ENCODE results near the gene MLLT3. TPM values are rescaled to one million over a fixed set of nuclear protein-coding genes. Genes with fewer than 3 reads are reported as not detected.

Gene MLLT3
- total RNA-seq, 4 donors from 2014 or later = 15.1 to 30.5 (median 18.4) TPM

DNA sequence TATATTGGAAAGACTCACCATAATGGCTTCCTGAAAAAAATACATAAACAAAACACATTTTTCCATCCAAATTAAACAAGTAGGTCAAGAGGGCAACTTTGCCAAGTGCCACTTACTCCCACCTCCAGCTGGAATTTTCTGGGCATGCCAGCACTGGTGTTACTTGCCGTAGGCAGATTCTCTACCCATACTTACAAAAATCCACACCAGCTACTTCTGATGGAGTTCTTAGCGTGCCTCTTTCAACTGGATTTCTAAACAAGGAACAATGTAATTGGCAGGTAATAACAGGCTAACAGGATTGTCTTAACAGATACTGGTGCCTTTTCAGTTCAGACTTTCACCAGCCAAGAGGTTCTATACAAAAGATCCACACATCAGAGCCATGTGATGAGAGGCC lies 301.4 kb downstream of the MLLT3 start:
- H3K36me3 ChIP-seq = no peaks in the 10 kb centered on the region
- TF ChIP-seq, protein P1, sequence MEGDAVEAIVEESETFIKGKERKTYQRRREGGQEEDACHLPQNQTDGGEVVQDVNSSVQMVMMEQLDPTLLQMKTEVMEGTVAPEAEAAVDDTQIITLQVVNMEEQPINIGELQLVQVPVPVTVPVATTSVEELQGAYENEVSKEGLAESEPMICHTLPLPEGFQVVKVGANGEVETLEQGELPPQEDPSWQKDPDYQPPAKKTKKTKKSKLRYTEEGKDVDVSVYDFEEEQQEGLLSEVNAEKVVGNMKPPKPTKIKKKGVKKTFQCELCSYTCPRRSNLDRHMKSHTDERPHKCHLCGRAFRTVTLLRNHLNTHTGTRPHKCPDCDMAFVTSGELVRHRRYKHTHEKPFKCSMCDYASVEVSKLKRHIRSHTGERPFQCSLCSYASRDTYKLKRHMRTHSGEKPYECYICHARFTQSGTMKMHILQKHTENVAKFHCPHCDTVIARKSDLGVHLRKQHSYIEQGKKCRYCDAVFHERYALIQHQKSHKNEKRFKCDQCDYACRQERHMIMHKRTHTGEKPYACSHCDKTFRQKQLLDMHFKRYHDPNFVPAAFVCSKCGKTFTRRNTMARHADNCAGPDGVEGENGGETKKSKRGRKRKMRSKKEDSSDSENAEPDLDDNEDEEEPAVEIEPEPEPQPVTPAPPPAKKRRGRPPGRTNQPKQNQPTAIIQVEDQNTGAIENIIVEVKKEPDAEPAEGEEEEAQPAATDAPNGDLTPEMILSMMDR (IDR thresholded peaks at IDR 0.05) = no peak
- TF ChIP-seq POLR2A (IDR thresholded peaks at IDR 0.05) = no peak
- no peak for DNase-seq
- H3K4me3 ChIP-seq = no peak overlapping the region
- no peaks in the 10 kb centered on the region for H3K9me3 ChIP-seq
- H3K4me1 ChIP-seq = peaks cover 0 to 4% (median 0%) of the 10 kb centered on the region in 4 donors
- H3K27ac ChIP-seq = no peak overlapping the region
- H3K27me3 ChIP-seq = no peaks in the 10 kb centered on the region

DNA sequence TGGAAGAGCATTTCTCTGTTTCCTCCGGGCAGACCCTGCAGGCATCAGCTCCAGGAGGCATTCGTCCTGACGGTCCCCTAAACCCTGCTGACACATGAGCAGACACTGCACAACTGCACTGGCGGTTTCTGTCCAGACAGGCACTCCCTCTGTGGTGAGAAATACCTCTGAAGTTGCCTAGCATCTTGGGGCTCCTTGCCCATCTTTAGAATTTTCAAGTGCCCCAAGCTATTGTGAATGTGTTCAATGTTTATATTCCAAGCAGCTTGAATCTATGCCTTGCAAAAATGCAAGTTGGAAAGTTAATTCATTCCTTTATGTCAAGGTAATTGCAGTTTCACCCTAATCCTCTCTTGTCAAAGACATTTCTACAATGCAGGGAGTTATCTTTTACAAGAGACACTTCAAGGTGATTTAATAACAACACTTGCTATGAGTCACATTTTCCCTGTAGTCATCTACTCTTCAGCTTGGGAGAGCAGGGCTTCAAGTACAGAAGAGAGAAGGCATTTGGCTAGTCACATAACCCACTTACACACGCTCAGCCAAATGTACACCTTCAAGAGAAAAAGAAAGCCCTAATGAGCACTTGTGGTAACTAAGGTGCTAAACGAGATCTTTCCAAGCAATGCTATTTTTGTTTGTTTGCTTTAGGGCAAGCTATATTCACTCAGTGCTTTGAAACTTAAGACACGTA lies 302.5 kb downstream of the MLLT3 start:
- Histone ChIP-seq H3K27ac (peak overlapping the region in 1 of 4 donors; percentile 2), H3K36me3 (no peaks in the 10 kb centered on the region), H3K9me3 (no peaks in the 10 kb centered on the region), H3K4me1 (peaks cover 0 to 4% (median 0%) of the 10 kb centered on the region in 4 donors), H3K4me3 (no peak overlapping the region), H3K27me3 (no peaks in the 10 kb centered on the region)
- DNase-seq = no peak
- TF ChIP-seq, protein P1 (IDR thresholded peaks at IDR 0.05) = no peak
- no peak for TF ChIP-seq POLR2A (IDR thresholded peaks at IDR 0.05)

DNA sequence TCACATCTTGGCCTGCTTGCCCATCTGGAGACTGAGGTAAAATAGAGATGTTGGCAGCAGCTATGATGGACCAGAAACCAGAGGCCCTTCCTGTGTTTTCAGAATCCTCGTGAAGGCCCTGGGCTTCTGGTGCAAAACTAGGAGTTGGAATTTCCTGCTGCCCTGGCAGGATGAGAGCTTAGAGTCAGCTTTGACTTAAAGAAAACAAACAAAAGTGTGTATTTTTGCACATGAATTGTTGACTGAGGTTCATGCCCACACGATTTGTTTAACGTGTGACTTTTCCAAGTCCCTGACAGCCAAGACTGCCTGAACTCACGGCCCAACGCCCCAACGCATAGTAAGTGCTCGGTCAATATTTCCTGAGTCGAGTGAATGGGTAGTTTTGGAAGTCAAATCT lies 303.1 kb downstream of the MLLT3 start:
- Histone ChIP-seq H3K27me3 (no peaks in the 10 kb centered on the region), H3K9me3 (no peaks in the 10 kb centered on the region), H3K36me3 (no peaks in the 10 kb centered on the region), H3K27ac (peak overlapping the region in 1 of 4 donors; percentile 2), H3K4me1 (peaks cover 0 to 4% (median 0%) of the 10 kb centered on the region in 4 donors), H3K4me3 (no peak overlapping the region)
- TF ChIP-seq, protein P1 (IDR thresholded peaks at IDR 0.05) = no peak
- no peak for TF ChIP-seq POLR2A (IDR thresholded peaks at IDR 0.05)
- DNase-seq = no peak

DNA sequence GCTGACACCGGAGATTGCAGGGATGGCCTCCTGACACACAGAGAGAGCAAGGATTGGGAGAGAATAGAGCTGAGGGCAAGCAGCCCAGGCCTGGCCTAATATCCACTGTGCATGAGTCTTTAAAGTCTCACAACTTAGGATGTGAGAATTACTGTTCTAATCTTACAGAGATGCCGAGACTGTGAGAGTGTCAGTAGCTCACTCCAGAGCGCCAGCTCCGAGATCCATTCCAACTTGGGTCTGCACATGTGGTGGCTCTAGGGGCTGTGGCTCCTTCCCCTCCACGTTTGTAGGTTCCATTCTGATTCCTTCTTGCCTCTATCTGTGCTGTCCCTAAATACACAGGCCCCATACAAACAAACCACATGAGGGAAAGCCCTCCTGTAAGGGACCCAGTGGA lies 304.6 kb downstream of the MLLT3 start:
- Histone ChIP-seq H3K9me3 (no peaks in the 10 kb centered on the region), H3K36me3 (no peaks in the 10 kb centered on the region), H3K27me3 (no peaks in the 10 kb centered on the region), H3K4me3 (no peak overlapping the region), H3K4me1 (peaks cover 0 to 4% (median 0%) of the 10 kb centered on the region in 4 donors), H3K27ac (no peak overlapping the region)
- TF ChIP-seq, protein P1 (IDR thresholded peaks at IDR 0.05) = no peak
- no peak for TF ChIP-seq POLR2A (IDR thresholded peaks at IDR 0.05)
- no peak for DNase-seq

DNA sequence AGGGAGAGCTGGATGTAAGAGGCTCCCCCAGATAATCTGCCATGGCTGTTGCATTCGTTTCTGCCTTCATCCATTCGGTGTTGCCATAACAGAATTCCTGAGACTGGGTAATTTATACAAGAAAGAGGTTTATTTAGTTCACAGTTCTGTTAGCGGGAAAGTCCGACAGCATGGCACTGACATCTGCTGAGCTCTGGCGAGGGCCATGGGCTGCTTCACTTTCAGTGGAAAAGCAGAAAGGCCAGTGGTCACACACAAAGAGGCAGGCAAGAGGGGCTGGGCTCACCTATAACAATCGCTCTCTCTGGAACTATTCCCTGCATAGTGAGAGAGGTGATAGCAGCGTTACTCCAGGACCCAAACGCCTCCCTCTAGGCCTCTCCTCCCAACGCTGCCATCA lies 305.9 kb downstream of the MLLT3 start:
- no peak for DNase-seq
- Histone ChIP-seq H3K4me1 (peaks cover 0 to 4% (median 0%) of the 10 kb centered on the region in 4 donors), H3K27ac (no peak overlapping the region), H3K9me3 (no peaks in the 10 kb centered on the region), H3K4me3 (no peak overlapping the region), H3K27me3 (no peaks in the 10 kb centered on the region), H3K36me3 (no peaks in the 10 kb centered on the region)
- TF ChIP-seq POLR2A (IDR thresholded peaks at IDR 0.05) = no peak
- TF ChIP-seq, protein P1 (IDR thresholded peaks at IDR 0.05) = no peak

Data from Peyer's patch (tissue), 4 donors.